ENCODE measurements around the gene PRKD3.

The PRKD3 gene

DNA sequence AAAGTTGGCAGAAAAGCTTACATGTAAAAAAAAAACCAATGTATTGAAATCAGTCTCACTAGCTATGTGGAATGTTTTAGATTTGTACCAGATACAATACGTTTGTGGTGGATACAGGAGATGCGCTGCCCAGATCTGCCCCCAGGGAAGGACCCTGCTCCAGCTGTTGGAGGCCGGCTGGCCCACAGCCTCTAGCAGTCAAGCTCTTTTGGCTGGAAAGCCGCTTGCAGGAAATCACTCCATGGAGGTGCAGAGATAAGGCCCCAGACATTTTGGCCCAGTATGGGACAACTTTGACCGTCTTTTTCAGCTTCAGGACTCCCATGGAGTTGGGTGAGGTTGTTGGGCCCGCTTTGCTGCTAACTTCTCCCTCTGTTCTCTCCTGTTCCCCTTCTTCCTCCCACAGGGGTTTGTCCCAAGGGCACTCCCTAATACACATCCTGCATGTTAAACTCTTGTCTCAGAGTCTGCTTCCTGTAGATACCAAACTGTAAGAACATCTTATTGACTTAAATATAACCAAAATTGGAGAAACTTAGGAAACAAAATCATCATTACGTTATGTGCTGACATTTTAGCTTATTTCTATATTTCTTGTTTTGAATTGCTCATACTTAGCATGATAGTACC, 18.1 kb upstream of the PRKD3 start:
- DNase-seq: no peak

DNA sequence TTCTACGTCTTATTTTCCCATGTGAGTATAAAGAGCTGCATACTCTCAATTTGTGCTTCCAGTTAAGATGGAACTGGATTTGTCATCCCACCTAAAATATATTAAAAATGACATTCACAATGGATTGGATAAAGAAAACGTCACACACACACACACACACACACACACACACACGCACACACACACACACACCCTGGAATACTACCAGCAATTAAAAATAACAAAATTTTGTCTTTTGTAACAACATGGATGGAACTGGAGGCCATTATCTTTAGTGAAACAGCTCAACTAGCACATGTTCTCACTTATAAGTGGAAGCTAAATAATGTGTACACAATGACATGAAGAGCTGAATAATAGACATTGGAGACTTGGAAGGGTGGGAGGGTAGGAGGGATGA, 16.0 kb upstream of the PRKD3 start:
- DNase-seq: no peak

GRCh38 chr2:37338933-37339332, 14.3 kb upstream of the PRKD3 start:
- DNase-seq: no peak

GRCh38 chr2:37337620-37338280, 13.1 kb upstream of the PRKD3 start:
- DNase-seq: no peak

DNA sequence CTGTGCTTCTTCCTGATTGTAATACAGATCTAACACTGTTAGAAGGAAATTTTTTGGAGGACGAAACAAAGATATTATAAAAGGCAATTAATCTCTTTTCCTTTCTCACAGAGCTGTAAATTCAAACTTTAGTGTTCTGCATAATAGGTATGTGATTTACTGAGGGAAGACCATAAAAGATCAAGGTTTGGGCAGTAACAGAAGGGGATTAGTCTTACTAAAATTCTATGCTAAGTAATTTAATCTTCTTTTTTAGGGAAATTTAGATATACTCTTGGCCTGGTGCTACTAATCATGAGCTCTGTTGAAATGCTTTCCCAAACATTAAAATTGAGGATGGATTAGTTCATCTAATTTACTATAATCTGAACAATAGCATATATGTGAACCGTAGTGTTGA, 11.0 kb upstream of the PRKD3 start:
- no peak for DNase-seq

GRCh38 chr2:37333256-37333655, 8.6 kb upstream of the PRKD3 start:
- DNase-seq: no peak

GRCh38 chr2:37332560-37332959, 7.9 kb upstream of the PRKD3 start:
- no peak for DNase-seq

GRCh38 chr2:37330681-37331080, 6.0 kb upstream of the PRKD3 start:
- DNase-seq: no peak

- DNase-seq: no peak
Observed at GRCh38 chr2:37326866-37327634, 2.4 kb upstream of the PRKD3 start.

DNA sequence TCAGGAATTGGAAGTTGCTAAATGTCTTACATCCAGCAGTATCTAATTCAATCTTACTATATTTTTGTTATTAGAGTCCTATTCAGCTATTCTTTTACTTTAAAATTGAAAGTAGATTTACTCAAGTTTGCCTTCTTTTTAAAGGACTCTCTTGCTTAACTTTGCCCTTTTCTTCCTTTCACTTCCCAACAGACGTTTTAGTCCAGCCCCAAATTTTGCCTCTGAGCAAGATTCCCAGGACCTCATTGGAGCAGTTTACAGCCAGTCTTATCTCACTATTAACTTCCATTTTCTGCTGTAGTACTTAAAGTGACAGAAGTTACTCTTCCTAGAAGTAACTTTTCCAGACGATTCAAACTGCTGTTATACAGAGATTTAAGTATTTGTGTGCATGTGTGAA, 1.7 kb upstream of the PRKD3 start:
- DNase-seq: no peak

DNA sequence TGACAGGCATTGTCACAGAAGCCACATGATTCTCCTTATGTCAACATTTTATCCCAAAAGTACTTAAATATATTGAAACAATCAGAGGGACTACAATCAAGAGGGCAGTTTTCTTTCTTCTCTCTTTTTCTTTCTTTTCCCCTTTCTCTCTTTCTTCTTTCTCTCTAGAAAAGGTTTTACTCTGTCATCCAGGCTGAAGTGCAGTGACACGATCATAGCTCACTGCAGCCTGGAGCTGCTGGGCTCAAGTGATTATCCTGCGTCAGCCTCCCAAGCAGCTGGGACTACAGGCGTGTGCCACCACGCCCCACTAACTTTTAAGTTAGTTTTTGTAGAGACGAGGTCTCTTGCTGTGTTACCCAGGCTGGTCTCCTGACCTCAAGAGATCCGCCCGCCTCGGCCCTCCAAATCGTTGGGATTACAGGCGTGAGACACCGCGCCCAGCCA, 1.0 kb upstream of the PRKD3 start:
- peak; percentile 24 for DNase-seq

GRCh38 chr2:37324536-37324785, 172 bp downstream of the PRKD3 start:
- peak; percentile 81 for DNase-seq

DNA sequence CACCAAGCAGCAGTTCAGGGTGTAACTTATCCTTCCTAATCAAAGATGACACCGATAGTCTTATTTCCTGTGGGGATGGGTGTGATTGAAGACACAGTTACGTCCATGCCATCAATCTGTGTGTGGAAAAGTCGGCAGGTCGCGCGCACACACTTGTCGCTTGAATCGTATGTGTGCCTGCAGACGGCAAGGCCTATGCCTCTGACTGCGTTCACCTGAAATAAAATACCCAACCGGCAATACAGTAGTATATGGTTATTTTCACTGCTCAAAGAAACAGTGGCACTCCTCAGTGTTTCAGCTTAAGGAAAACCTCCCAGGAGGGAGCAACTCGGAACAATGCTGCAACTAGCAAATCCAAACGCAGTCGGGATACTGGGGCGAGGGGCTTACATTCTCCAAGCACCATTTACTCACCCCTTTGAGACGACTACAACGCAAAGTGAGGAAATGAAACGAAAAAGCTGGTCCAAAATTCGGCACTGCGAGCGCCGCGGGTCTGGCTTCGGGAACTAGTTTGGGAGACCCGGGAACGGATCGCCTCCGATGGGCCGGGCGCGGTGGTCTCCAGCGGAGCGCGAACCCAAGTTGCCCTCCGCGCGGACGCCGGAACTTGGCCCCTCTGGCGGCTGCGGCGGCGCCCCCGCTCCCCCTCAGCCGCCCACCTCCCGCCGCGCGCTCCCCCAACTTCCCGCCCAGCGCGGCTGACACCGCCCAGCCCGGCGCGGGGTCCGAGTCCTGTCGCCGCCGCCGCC, 675 bp downstream of the PRKD3 start:
- DNase-seq: peak; percentile 55

GRCh38 chr2:37323176-37323780, 1.4 kb downstream of the PRKD3 start:
- no peak for DNase-seq

GRCh38 chr2:37322368-37322767, 2.3 kb downstream of the PRKD3 start:
- no peak for DNase-seq

- DNase-seq: no peak
Observed at GRCh38 chr2:37321029-37321682, 3.5 kb downstream of the PRKD3 start.

DNA sequence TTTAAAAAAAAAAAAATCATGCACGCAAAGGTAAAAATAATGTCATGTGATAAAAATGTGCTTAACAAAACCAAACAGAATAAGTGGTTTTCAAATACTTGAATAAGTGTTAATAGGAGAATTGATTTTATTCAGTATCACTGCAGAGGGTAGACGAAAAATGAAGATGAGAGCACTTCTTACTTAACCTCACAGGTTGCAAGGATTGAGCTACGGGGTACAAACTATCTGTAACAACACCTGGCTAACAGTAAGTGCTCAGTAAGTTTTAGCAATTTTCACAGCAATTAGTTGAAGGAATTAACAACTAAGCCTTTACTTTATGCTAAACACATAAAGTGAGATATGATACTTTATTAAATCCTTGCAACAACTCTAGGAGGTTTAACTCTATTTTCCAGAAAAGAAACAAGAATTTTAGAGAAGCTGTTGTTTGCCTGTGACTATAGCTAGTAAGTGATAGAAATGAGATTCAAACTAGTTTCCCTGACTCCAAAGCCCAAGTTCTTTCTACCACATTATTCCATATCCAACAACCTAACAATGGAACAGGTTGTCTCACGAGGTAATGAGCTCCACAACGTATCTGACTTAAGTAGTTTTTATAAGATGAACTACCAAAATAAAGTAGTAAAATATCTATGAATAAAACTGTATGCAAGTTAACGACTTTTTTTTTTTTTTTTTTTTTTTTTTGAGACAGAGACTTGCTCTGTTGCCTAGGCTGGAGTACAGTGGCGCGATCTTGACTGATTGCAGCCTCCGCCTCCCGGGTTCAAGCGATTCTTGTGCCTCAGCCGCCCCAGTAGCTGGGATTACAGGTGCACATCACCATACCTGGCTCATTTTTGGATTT, 4.7 kb downstream of the PRKD3 start:
- DNase-seq: no peak

- DNase-seq: no peak
Observed at GRCh38 chr2:37318401-37318800, 6.2 kb downstream of the PRKD3 start.

DNA sequence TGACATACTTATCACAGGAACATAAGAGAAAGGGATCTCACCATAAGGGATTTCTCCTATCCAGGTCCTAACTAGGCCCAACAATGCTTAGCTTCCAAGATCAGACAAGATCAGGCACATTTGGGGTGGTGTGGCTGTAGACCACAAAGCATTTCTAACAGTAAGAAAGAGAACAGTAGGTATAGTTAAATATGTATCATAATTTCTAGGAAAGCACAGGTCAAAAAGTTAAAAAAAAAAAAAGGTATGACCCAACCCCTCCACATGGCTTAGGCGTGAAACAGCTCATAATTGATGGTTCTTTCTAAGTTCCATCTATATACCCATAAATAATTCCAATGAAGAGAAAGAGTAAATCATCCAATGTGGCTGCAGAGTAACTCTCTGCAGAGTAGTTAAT, 6.9 kb downstream of the PRKD3 start:
- DNase-seq: no peak

DNA sequence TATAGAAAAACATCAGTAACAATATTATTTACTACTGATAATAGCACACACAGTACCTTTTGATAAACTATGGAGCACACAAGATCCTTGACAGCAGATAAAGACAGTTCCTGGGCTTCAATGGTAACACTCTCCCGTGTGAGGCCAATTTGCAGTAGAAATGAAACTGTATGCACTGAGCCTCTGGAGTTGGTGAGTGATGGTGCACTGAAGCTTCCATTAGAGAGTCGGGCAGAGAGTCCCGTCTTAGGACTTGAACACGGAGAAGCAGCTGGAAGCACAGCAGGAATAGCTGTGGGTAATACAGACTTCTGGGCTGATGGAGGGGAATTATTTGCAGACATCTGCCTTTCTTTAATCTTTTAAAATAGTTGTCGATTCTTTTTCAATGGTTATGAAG, 8.5 kb downstream of the PRKD3 start:
- DNase-seq: no peak

DNA sequence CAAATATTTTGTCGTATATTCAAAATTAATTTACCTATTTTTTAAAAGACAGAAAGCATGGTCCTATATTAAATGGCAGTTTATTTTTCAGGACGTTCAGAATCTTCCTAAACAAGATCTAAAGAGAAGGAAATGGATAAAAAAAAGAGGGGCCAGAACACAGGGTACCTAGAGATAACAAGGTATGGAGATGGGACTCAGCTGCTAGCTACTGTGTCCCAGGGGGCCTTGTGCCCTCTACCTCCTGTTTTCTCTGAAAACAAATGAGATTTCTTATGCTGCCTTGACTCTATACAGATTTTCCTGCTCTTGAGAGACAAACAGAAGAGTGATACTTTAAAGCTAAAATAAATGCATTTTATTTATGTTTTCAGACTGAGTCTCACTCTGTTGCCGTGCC, 9.3 kb downstream of the PRKD3 start:
- no peak for DNase-seq

DNA sequence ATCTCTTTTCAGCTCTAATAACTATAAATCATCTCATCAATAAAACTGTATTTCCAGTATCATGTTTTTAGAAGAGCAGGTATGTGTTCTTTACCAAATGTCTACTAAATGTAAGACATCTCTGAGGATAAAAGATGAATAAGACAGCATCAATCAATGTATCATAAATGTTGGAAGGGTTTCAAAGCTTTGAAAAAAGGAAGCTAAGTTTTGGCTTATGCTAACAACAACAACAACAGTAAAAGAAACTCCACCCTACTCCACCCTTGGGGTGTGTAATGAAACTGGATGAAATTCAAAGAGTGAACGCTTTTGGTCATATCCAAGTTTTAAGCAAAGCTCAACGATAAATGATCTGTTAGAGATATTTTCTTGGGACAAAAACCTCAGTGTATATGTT, 17.1 kb downstream of the PRKD3 start:
- no peak for DNase-seq
